ENCODE data around the gene PTPRM. TPM values are rescaled to one million over a fixed set of nuclear protein-coding genes. Genes with fewer than 3 reads are reported as not detected.

PTPRM gene
- total and polyA plus RNA-seq, 2 experiments from 2014 or later, result 1.6 to 5.3 TPM

- H3K9me3 Mint-ChIP-seq, result no peaks in the 10 kb centered on the region; the same call in 2 of the 3 replicates
- H3K9me2 ChIP-seq (ENCODE audit: insufficient read depth), result no peaks in the 10 kb centered on the region
- no peaks in the 10 kb centered on the region; the same call in 1 of the 2 replicates for H3F3A ChIP-seq (replicated peaks; ENCODE audit: low read depth)
Observed at GRCh38 chr18:8367217-8367988, 800.3 kb downstream of the PTPRM start.

GRCh38 chr18:8368512-8369217 is 801.5 kb downstream of the PTPRM start:
- no peaks in the 10 kb centered on the region; the same call in 1 of the 2 replicates for H3F3A ChIP-seq (replicated peaks; ENCODE audit: low read depth)
- ATAC-seq (no peak), DNase-seq (ENCODE audit: low spot score) (no peak)
- H3K4me3 ChIP-seq, result no peak overlapping the region
- no peak overlapping the region for H3K4me2 ChIP-seq
- no peaks in the 10 kb centered on the region for H3K79me2 ChIP-seq (replicated peaks; ENCODE audit: insufficient read depth)
- H3K27me3 Mint-ChIP-seq (ENCODE audit: insufficient read depth, low read depth, poor library complexity), result peaks cover 13% of the 10 kb centered on the region
- no peak overlapping the region for H3K27ac Mint-ChIP-seq
- H3K9me2 ChIP-seq (ENCODE audit: insufficient read depth), result no peaks in the 10 kb centered on the region
- no peak overlapping the region for H3K4me3 Mint-ChIP-seq
- no peaks in the 10 kb centered on the region for H3K36me3 Mint-ChIP-seq (ENCODE audit: low read depth)
- no peak overlapping the region for H3K27ac ChIP-seq (ENCODE audit: low read depth)
- no peaks in the 10 kb centered on the region; the same call in 1 of the 2 replicates for H3K4me1 ChIP-seq (ENCODE audit: insufficient read depth)
- H4K20me1 ChIP-seq (replicated peaks; ENCODE audit: insufficient read depth), result no peaks in the 10 kb centered on the region
- no peak overlapping the region for H2AFZ ChIP-seq
- H3K4me1 Mint-ChIP-seq, result peaks cover 20% of the 10 kb centered on the region
- 0 out of 2 replicates have a peak, but pooled peaks cover 6% of the 10 kb centered on the region for H3K27me3 ChIP-seq (ENCODE audit: insufficient read depth)
- no peaks in the 10 kb centered on the region; the same call in 2 of the 3 replicates for H3K9me3 Mint-ChIP-seq
- no peaks in the 10 kb centered on the region for H3K36me3 ChIP-seq (ENCODE audit: insufficient read depth)
- TF ChIP-seq CREB1 (CRISPR knock-in tag; IDR thresholded peaks at IDR 0.05; ENCODE audit: low read depth) (no peak), ZNF462 (CRISPR knock-in tag; IDR thresholded peaks at IDR 0.05) (no peak), CTCF (conservative IDR thresholded peaks at IDR 0.05; ENCODE audit: low read depth in 2 of 2) (no peak)

More at GRCh38 chr18:8367217-8367988, 800.3 kb downstream of the PTPRM start:
- Mint-ChIP-seq H3K27me3 (ENCODE audit: insufficient read depth, low read depth, poor library complexity) (peaks cover 13% of the 10 kb centered on the region), H3K36me3 (ENCODE audit: low read depth) (no peaks in the 10 kb centered on the region), H3K4me3 (peak overlapping the region; percentile 57), H3K4me1 (peaks cover 22% of the 10 kb centered on the region), H3K27ac (no peak overlapping the region)
- H4K20me1 ChIP-seq (replicated peaks; ENCODE audit: insufficient read depth), result no peaks in the 10 kb centered on the region
- peak overlapping the region; percentile 82 for H3K4me2 ChIP-seq
- 0 out of 2 replicates have a peak, but pooled peaks cover 6% of the 10 kb centered on the region for H3K27me3 ChIP-seq (ENCODE audit: insufficient read depth)
- no peaks in the 10 kb centered on the region for H3K36me3 ChIP-seq (ENCODE audit: insufficient read depth)
- TF ChIP-seq EZH2phosphoT487 (IDR thresholded peaks at IDR 0.05; ENCODE audit: unreplicated experiment), result no peak
- TF ChIP-seq CTCF (conservative IDR thresholded peaks at IDR 0.05; ENCODE audit: low read depth in 2 of 2), result peak; percentile 63 to 67
- ATAC-seq (peak; percentile 92), DNase-seq (ENCODE audit: low spot score) (peak; percentile 91)
- H3K4me3 ChIP-seq, result peak overlapping the region; percentile 50
- peak overlapping the region; percentile 82 for H2AFZ ChIP-seq
- H3K27ac ChIP-seq (ENCODE audit: low read depth), result 0 out of 2 replicates have a peak overlapping the region, but pooled peaks have one; percentile 42
- no peaks in the 10 kb centered on the region for H3K79me2 ChIP-seq (replicated peaks; ENCODE audit: insufficient read depth)
- H3K4me1 ChIP-seq (ENCODE audit: insufficient read depth), result no peaks in the 10 kb centered on the region; the same call in 1 of the 2 replicates
